Stimulated activated CD8-positive, alpha-beta memory T cell treated with anti-CD3 and anti-CD28 coated beads, Interleukin-7, amount 100 ng/mL, for 24 hours (primary cell): ENCODE data around the gene PPP1R36.
"Not testable (repeated sequence)": the region's sequence is repeated elsewhere in the genome, so short reads cannot be mapped to it uniquely, and the experiment has no call there.

Source experiments
- DNase-seq: peaks from one replicate; pipeline ENCODE4 v3.0.0-alpha.2; 2020; ENCODE audit warnings: low read depth

The PPP1R36 gene

GRCh38 chr14:64549791-64550620 lies at the start of gene PPP1R36:
TSS of gene PPP1R36 (plus strand) at chr14:64549961. CDS start at chr14:64549998, 37 bp downstream.
- DNase-seq, result no peak

GRCh38 chr14:64500088-64500487 lies 49.7 kb upstream of the PPP1R36 start:
- no peak for DNase-seq

GRCh38 chr14:64501411-64502171 lies 48.2 kb upstream of the PPP1R36 start:
- DNase-seq, result no peak

- no peak for DNase-seq
Measured at GRCh38 chr14:64502456-64502855, 47.3 kb upstream of the PPP1R36 start.

- no peak for DNase-seq
Measured at GRCh38 chr14:64502887-64503433, 46.8 kb upstream of the PPP1R36 start.

- peak; percentile 90 for DNase-seq
Measured at GRCh38 chr14:64503434-64504309, 46.1 kb upstream of the PPP1R36 start, which contains the start of gene ZBTB25. TSS of gene ZBTB25 (minus strand) at chr14:64503838. CDS start at chr14:64490533, 13,305 bp downstream.

- peak; percentile 65 for DNase-seq
Measured at GRCh38 chr14:64504310-64504896, 45.4 kb upstream of the PPP1R36 start, which contains the start of gene ZBTB1. TSS of gene ZBTB1 (plus strand) at chr14:64504770. CDS start at chr14:64521505, 16,735 bp downstream.

GRCh38 chr14:64504897-64505794 lies 44.6 kb upstream of the PPP1R36 start:
- DNase-seq, result peak; percentile 63

- no peak for DNase-seq
Measured at GRCh38 chr14:64506721-64507120, 43.0 kb upstream of the PPP1R36 start.

- no peak for DNase-seq
Measured at GRCh38 chr14:64507376-64508156, 42.2 kb upstream of the PPP1R36 start.

GRCh38 chr14:64508215-64508776 lies 41.5 kb upstream of the PPP1R36 start:
- DNase-seq, result no peak

GRCh38 chr14:64509036-64509435 lies 40.7 kb upstream of the PPP1R36 start:
- DNase-seq, result no peak

GRCh38 chr14:64510825-64511671 lies 38.7 kb upstream of the PPP1R36 start:
- DNase-seq, result no peak

- DNase-seq, result no peak
Measured at GRCh38 chr14:64513271-64513670, 36.5 kb upstream of the PPP1R36 start.

- DNase-seq, result no peak
Measured at GRCh38 chr14:64515053-64515452, 34.7 kb upstream of the PPP1R36 start.

- DNase-seq, result no peak
Measured at GRCh38 chr14:64516969-64517368, 32.8 kb upstream of the PPP1R36 start.

GRCh38 chr14:64517667-64518066 lies 32.1 kb upstream of the PPP1R36 start:
- not testable (repeated sequence) for DNase-seq

GRCh38 chr14:64518229-64518628 lies 31.5 kb upstream of the PPP1R36 start:
- DNase-seq, result no peak
